Measurements from ENCODE around the gene SPTSSB. TPM values are rescaled to one million over a fixed set of nuclear protein-coding genes. Genes with fewer than 3 reads are reported as not detected.
A peak's percentile ranks its signal among the peaks of the same experiment; 100 is the strongest.

The SPTSSB gene
- total RNA-seq, 4 donors from 2014 or later, result 2.4 to 4.8 (median 3.9) TPM

DNA sequence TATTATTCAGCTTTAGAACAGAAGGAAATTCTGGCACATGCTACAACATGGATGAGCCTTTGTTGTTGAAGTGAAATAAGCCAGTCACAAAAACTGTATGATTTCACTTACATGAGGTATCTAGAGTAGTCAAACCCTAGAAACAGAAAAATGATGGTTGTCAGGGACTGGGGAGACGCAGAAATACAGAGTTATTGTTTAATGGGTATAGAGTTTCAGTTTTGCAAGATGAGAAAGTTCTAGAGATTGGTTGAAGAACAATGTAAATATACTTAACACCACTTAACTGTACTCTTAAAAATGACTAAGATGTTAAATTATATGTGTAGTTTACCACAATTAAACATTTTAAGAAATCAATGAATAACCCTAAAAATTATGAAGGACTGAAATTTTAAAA is 15.8 kb downstream of the SPTSSB start:
- H3K9me3 ChIP-seq, result no peaks in the 10 kb centered on the region
- H3K27ac ChIP-seq, result no peak overlapping the region
- no peaks in the 10 kb centered on the region for H3K36me3 ChIP-seq
- DNase-seq, result no peak
- H3K4me3 ChIP-seq, result no peak overlapping the region
- H3K27me3 ChIP-seq, result no peaks in the 10 kb centered on the region
- intact Hi-C loops (cut with DNase I), result no loop called here
- peaks cover 0 to 58% (median 5%) of the 10 kb centered on the region in 3 donors for H3K4me1 ChIP-seq
- TF ChIP-seq, protein P1, sequence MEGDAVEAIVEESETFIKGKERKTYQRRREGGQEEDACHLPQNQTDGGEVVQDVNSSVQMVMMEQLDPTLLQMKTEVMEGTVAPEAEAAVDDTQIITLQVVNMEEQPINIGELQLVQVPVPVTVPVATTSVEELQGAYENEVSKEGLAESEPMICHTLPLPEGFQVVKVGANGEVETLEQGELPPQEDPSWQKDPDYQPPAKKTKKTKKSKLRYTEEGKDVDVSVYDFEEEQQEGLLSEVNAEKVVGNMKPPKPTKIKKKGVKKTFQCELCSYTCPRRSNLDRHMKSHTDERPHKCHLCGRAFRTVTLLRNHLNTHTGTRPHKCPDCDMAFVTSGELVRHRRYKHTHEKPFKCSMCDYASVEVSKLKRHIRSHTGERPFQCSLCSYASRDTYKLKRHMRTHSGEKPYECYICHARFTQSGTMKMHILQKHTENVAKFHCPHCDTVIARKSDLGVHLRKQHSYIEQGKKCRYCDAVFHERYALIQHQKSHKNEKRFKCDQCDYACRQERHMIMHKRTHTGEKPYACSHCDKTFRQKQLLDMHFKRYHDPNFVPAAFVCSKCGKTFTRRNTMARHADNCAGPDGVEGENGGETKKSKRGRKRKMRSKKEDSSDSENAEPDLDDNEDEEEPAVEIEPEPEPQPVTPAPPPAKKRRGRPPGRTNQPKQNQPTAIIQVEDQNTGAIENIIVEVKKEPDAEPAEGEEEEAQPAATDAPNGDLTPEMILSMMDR (IDR thresholded peaks at IDR 0.05), result no peak
- TF ChIP-seq POLR2A (IDR thresholded peaks at IDR 0.05), result no peak
- 80 to 90% methylated on average over 1 of the region's 1 CpG for WGBS, 2 donors

DNA sequence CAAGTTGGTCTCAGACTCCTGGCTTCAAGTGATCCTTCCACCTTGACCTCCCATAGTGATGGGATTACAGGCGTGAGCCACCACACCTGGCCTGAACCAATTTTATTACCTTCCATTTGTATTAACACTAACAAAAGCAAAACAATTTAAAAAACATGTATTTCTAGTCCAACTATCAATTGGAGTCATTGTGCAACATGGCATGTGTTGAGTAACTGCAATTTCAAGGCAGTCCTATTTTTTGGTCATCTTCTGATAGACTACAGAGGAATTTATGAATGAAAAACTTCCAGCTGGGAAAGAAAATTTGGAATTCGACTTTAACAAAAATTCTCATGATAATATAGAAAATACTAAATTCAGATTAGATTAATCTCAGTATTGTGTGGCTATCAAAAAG is 16.8 kb downstream of the SPTSSB start:
- H3K36me3 ChIP-seq, result no peaks in the 10 kb centered on the region
- H3K27me3 ChIP-seq, result no peaks in the 10 kb centered on the region
- no peak overlapping the region for H3K27ac ChIP-seq
- no peak overlapping the region for H3K4me3 ChIP-seq
- intact Hi-C loops (cut with DNase I), result no loop called here
- no peaks in the 10 kb centered on the region for H3K9me3 ChIP-seq
- 74 to 76% methylated on average over 2 of the region's 2 CpGs for WGBS, 2 donors
- no peak for DNase-seq
- peaks cover 0 to 68% (median 9%) of the 10 kb centered on the region in 3 donors for H3K4me1 ChIP-seq
- TF ChIP-seq POLR2A (IDR thresholded peaks at IDR 0.05), result no peak
- TF ChIP-seq, protein P1 (IDR thresholded peaks at IDR 0.05), result no peak

DNA sequence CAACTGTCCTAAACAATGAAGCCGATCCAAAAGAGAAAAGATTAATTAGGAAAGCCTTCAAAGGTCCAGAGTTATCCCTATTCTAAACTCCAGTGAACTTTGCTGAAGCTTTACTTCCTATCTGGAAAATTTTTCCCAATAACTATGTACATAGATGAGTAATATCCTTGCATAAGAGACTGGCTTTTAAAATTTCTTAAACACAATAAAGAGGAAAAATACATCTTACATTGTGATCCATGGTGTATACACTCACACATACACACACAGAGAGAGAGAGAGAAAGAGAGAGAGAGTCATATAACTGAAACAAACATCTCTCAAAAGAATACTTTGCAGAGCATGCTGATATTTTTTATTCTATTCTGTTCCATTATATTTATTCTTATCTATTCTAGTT is 20.0 kb downstream of the SPTSSB start:
- no peak overlapping the region for H3K4me3 ChIP-seq
- WGBS, 2 donors, result 24 to 29% methylated on average over 1 of the region's 1 CpG
- no peaks in the 10 kb centered on the region for H3K27me3 ChIP-seq
- H3K27ac ChIP-seq, result peak overlapping the region in 1 of 4 donors; percentile 65
- H3K36me3 ChIP-seq, result no peaks in the 10 kb centered on the region
- DNase-seq, result no peak
- peaks cover 0 to 52% (median 9%) of the 10 kb centered on the region in 3 donors for H3K4me1 ChIP-seq
- intact Hi-C loops (cut with DNase I), result no loop called here
- TF ChIP-seq POLR2A (IDR thresholded peaks at IDR 0.05), result no peak
- TF ChIP-seq, protein P1 (IDR thresholded peaks at IDR 0.05), result no peak
- no peaks in the 10 kb centered on the region for H3K9me3 ChIP-seq

DNA sequence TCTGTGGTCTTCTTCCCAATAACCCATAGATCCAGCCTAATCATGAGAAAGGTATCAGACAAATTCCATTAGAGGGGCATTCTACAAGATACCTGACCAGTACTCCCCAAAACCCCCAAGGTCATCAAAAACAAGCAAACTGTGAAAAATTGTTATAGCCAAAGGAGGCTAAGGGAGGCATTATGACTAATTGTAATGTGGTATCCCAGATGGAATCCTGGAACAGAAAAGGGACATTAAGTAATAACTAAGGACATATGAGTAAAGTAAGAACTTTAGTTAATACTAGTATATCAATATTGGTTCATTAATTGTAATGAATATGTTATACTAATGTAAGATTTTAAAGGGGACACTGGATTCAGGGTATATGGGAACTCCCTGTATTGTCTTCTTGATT is 20.4 kb downstream of the SPTSSB start:
- Histone ChIP-seq H3K4me1 (peaks cover 0 to 50% (median 9%) of the 10 kb centered on the region in 3 donors), H3K9me3 (no peaks in the 10 kb centered on the region), H3K36me3 (no peaks in the 10 kb centered on the region), H3K4me3 (no peak overlapping the region), H3K27me3 (no peaks in the 10 kb centered on the region), H3K27ac (peak overlapping the region in 2 of 4 donors; percentile 56 to 65)
- DNase-seq, result no peak
- intact Hi-C loops (cut with DNase I), result no loop called here
- no peak for TF ChIP-seq POLR2A (IDR thresholded peaks at IDR 0.05)
- TF ChIP-seq, protein P1 (IDR thresholded peaks at IDR 0.05), result no peak

DNA sequence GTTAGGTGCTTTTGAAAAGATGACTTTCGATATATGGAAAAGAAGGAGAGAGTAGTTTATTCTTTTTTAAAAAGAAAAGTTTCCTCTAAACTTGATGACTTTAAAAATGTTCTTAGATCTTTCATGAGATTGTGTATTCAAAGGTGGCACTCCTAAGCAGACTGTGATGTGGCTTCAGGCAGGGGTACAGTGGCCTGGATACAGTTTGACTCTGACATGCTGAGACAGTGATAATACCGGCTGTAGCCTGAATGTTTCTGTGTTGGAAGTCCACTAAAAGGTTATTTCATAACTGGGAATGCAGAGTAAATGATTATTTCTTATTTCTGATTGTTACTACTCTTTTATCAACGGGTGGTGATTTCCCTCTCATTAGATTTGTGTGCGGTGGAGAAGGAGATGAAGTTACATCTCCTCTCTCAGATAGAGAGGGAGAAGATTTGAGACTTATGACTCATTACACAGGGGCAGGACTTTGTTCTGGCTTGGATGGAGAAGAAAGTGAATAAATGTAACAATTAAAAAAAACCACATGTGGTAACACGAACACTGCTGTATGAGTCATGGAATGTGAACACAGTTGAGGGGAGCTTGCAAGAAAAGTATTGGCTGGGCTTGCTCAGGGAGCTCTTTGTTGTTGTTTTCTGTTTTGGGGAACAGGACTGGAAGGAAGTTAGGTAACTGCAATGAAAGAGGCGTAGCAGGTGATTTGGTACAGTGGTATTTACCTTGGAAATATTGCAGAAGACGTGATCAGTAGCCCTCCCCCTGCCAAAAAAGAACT is 21.6 kb downstream of the SPTSSB start:
- Histone ChIP-seq H3K27ac (peak overlapping the region; percentile 42 to 65 (median 56)), H3K4me3 (no peak overlapping the region), H3K36me3 (no peaks in the 10 kb centered on the region), H3K4me1 (peaks cover 0 to 41% (median 9%) of the 10 kb centered on the region in 3 donors), H3K27me3 (no peaks in the 10 kb centered on the region), H3K9me3 (no peaks in the 10 kb centered on the region)
- intact Hi-C loops (cut with DNase I), result no loop called here
- no peak for TF ChIP-seq POLR2A (IDR thresholded peaks at IDR 0.05)
- TF ChIP-seq, protein P1 (IDR thresholded peaks at IDR 0.05), result no peak
- DNase-seq, result no peak
- 29 to 33% methylated on average over 7 of the region's 7 CpGs for WGBS, 2 donors

Data from esophagus squamous epithelium (tissue), 5 donors.